ENCODE results near the gene ATP11B. TPM values are rescaled to one million over a fixed set of nuclear protein-coding genes. Genes with fewer than 3 reads are reported as not detected.

The ATP11B gene
- total and polyA plus RNA-seq, 2 of the 8 experiments (the other 6 are each of a cell fraction or from before 2014, with no cell fraction given): 5.1 to 26.5 TPM

DNA sequence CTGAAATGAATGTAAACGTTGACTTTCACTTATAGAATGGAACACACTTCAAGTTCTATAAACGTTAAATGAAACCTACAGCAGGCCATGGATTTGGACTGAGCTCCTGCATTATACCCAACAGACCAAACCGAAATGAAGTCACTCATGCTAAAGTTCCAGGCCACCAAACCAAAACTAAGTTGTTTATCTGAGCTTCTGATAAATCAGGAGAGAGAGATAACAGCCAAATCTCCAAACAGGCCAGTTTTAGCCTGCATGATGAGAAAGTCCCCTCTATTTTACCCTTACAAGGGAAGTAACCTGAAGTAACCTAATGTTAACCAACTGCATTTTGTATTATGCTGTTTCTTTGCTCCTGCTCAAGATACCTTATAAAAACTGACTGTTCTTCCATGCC, 142.5 kb downstream of the ATP11B start:
- no peak overlapping the region for H4K8ac ChIP-seq (ENCODE audit: extremely low read depth, insufficient read depth, low read length)
- no peak overlapping the region for H2BK12ac ChIP-seq (ENCODE audit: low read depth, low read length)
- no peak overlapping the region for H3K18ac ChIP-seq (ENCODE audit: extremely low read depth, low read length)
- FAIRE-seq (no peak), DNase-seq (ENCODE audit: low read depth in 1 of 2, low spot score in 2 of 2) (no peak)
- H3K36me3 ChIP-seq (ENCODE audit: control insufficient read depth in 2 of 4, insufficient read depth in 4 of 4, low read length in 3 of 4): no peaks in the 10 kb centered on the region; a peak in 1 of 8 replicates
- no peak overlapping the region for H3K4me3 ChIP-seq (ENCODE audit: extremely low read depth in 1 of 4, insufficient read depth in 2 of 4, low read depth in 3 of 4, low read length in 4 of 4)
- H2BK120ac ChIP-seq (replicated peaks; ENCODE audit: low read depth, low read length): no peak overlapping the region
- no peak overlapping the region for H3K4me2 ChIP-seq (ENCODE audit: insufficient read depth in 1 of 2, low read depth in 2 of 2, low read length in 2 of 2)
- no peaks in the 10 kb centered on the region for H3K9me3 ChIP-seq (ENCODE audit: insufficient read depth in 2 of 2, low read depth in 1 of 2, low read length in 1 of 2)
- no peak overlapping the region for H4K91ac ChIP-seq (replicated peaks; ENCODE audit: insufficient read length, low read length)
- ChIA-PET CTCF (ENCODE audit: partially characterized antibody) (interaction anchor here (0.9 to 1.2 kb wide), 3 partner anchors 10 to 34 kb away, joined by 3 to 6 read pairs (median 3); no protein-coding TSS in a partner anchor), POLR2A (ENCODE audit: partially characterized antibody) (no interaction called here)
- no peak overlapping the region for H3K56ac ChIP-seq (replicated peaks; ENCODE audit: insufficient read length, low read depth, low read length)
- TF ChIP-seq JUND (IDR thresholded peaks at IDR 0.05; ENCODE audit: low read length) (no peak), RAD21 (IDR thresholded peaks at IDR 0.05 in 1 of 2, conservative IDR thresholded peaks at IDR 0.05 in 1 of 2; ENCODE audit: low read depth in 2 of 2, low read length in 2 of 2) (no peak), BRCA1 (IDR thresholded peaks at IDR 0.05; ENCODE audit: low read depth, low read length) (no peak), TCF12 (IDR thresholded peaks at IDR 0.05; ENCODE audit: low read depth, low read length) (no peak), EP300 (IDR thresholded peaks at IDR 0.05; ENCODE audit: borderline replicate concordance in 1 of 2, low read depth in 2 of 2, low read length in 2 of 2) (no peak), CBX5 (IDR thresholded peaks at IDR 0.05; ENCODE audit: low read depth, low read length) (no peak), BACH1 (IDR thresholded peaks at IDR 0.05; ENCODE audit: low read length) (no peak)
- no peak overlapping the region for H2AFZ ChIP-seq (ENCODE audit: low read length)
- no peak overlapping the region for H2AK5ac ChIP-seq (ENCODE audit: low read depth, low read length)
- no peak overlapping the region for H2BK15ac ChIP-seq (ENCODE audit: low read length)
- H3K4ac ChIP-seq (replicated peaks; ENCODE audit: insufficient read length, low read depth, low read length): no peak overlapping the region
- 78% methylated on average over 3 of the region's 3 CpGs; no CpG with 5 or more reads in 1 of the 2 experiments for WGBS, 2 experiments (ENCODE audit: extremely low coverage in 1 of 2, insufficient coverage in 1 of 2, insufficient read length in 1 of 2, insufficient replicate concordance in 2 of 2, low coverage in 1 of 2, low lambda C conversion rate in 2 of 2, missing lambda C conversion rate in 1 of 2)
- no peak overlapping the region for H4K5ac ChIP-seq (ENCODE audit: insufficient read length, low read depth, low read length)
- H3K9ac ChIP-seq (replicated peaks in 1 of 4; ENCODE audit: extremely low read depth in 1 of 4, low read depth in 3 of 4, low read length in 3 of 4): no peak overlapping the region
- H3K27ac ChIP-seq (ENCODE audit: low read depth, low read length): no peak overlapping the region
- H3K4me1 ChIP-seq (replicated peaks in 1 of 4; ENCODE audit: control insufficient read depth in 3 of 4, insufficient read depth in 4 of 4, low read length in 3 of 4): peaks cover 0 to 4% (median under 1%) of the 10 kb centered on the region in 4 experiments; a peak in 2 of 7 replicates
- no peak overlapping the region for H3K23ac ChIP-seq (ENCODE audit: insufficient read length)
- H2BK20ac ChIP-seq (ENCODE audit: low read length): no peak overlapping the region
- H3K23me2 ChIP-seq (ENCODE audit: low read depth, low read length): no peaks in the 10 kb centered on the region
- H3K14ac ChIP-seq (ENCODE audit: insufficient read length): no peak overlapping the region
- H2BK5ac ChIP-seq (ENCODE audit: low read depth, low read length): no peak overlapping the region
- no peaks in the 10 kb centered on the region for H3K79me2 ChIP-seq (ENCODE audit: control insufficient read depth in 1 of 2, insufficient read depth in 2 of 2, low read length in 2 of 2)
- H3K27me3 ChIP-seq (replicated peaks in 1 of 4; ENCODE audit: control insufficient read depth in 3 of 4, extremely low read depth in 1 of 4, insufficient read depth in 3 of 4, low read length in 3 of 4): no peaks in the 10 kb centered on the region
- H3K79me1 ChIP-seq (ENCODE audit: low read depth, low read length): no peaks in the 10 kb centered on the region
- H4K20me1 ChIP-seq (replicated peaks in 1 of 2; ENCODE audit: control insufficient read depth in 1 of 2, insufficient read depth in 2 of 2, low read length in 2 of 2): no peaks in the 10 kb centered on the region

Data from H1 (cell line).